ENCODE data around the gene DTD1.

The DTD1 gene

GRCh38 chr20:18802012-18802634, 214.3 kb downstream of the DTD1 start:
- DNase-seq, result no peak

DNA sequence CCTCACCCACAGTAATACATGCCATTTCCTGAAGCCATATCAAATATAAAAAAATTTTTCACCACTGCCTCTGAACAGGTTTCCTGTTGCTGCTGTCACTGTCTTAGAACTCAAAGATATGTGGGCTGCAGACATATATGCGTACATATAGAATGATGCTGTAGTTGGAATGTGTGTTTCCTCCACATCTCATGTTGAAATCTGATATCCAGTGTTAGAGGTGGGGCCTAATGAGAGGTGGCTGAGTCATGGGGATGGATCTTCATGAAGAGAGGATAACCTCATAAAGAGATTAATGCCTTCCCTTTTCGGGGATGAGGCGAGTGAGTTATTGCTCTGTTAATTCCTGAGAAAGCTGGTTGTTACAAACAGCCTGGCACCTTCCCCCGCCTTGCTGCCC, 218.0 kb downstream of the DTD1 start:
- DNase-seq, result no peak

DNA sequence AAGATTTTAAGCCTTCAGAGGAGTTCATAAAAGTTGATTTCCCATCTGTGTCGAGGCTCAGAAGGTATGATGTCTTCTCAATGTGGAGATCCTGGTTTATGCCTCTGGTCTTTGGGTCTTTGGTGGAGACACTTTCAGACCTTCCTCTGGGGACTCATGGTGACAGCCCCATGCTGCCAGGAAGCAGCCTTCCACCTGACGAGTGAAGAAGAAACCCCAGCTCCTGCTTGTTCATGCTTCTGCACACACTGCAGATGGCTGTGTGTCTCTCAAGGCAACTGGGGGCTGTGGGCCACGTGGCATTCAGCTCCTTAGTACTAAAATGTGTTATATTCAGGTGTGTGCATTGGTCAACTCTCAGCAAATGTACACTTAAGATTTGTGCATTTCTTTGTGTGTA, 220.9 kb downstream of the DTD1 start:
- DNase-seq, result no peak

DNA sequence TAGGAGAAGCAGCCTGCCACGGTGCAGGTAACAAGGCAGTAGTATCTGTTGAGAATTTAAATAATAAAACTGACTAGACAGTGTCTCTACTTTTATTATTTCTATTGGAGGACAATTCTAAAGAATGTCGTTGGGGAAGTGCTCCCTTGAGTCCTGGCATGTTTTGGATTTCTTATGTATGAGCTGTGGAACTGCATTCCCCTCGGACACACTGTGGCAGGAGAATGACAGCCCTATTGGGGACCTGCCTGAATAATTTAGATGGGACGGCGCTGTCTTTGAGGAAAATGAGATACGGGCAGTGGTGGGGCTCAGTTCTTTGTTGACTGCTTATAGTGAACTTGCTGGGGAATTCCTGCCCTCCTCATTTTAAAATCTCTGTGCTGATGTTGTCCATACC, 223.3 kb downstream of the DTD1 start:
- DNase-seq, result no peak

DNA sequence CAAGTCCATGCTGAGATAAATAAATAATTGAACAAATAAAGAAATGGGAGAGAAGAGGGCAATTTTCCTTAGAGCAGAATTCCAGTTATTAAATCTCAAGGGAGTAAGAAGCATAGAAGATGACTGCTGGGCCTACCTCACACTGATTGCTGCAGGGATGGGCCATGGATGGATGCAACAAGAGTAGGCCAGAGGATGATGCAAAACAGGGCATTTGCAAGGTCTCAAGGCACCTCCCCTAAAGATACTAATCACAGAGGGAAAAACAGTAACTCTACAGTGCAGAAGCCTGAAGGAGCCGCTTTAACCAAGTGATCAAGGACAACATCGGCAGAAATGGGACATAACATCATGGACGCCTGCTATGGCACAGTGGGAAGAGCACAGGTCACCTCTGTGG, 224.1 kb downstream of the DTD1 start:
- no peak for DNase-seq

GRCh38 chr20:18813483-18813882, 225.6 kb downstream of the DTD1 start, which contains the start of gene SCP2D1:
TSS of gene SCP2D1 (plus strand) at chr20:18813783. CDS start at chr20:18813816, 33 bp downstream.
- no peak for DNase-seq

GRCh38 chr20:18815194-18815942, 227.5 kb downstream of the DTD1 start:
- no peak for DNase-seq

All from activated effector memory CD4-positive, alpha-beta T cell treated with anti-CD3 and anti-CD28 coated beads, Interleukin-2, amount 50 U/mL, for 16 hours (primary cell).